ENCODE data around the gene CAMTA1. TPM values are rescaled to one million over a fixed set of nuclear protein-coding genes. Genes with fewer than 3 reads are reported as not detected.

Gene CAMTA1
- total and polyA plus RNA-seq, 8 donors: 13.0 to 54.2 (median 23.6) TPM

DNA sequence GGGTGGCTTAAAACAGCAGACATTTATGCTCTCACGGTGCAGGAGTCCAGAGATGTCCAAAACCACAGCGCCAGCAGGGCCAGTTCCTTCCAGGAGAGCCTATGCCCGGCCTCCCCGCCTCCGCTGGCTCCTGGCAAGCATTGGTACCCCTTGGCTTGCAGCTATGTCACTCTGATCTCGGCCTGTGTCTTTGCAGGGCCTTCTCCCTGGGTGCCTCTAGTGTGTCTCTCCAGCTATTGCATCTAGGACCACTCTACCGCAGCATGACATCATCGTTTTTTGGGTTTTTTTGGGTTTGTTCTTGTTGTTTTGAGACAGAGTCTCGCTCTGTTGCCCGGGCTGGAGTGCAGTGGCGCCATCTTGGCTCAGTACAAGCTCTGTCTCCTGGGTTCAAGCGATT lies 788.2 kb downstream of the CAMTA1 start:
- DNase-seq (peak in 3 of 6 donors; percentile 20 to 51 (median 36)), ATAC-seq (no peak), FAIRE-seq (no peak)
- TF ChIP-seq, protein P1, sequence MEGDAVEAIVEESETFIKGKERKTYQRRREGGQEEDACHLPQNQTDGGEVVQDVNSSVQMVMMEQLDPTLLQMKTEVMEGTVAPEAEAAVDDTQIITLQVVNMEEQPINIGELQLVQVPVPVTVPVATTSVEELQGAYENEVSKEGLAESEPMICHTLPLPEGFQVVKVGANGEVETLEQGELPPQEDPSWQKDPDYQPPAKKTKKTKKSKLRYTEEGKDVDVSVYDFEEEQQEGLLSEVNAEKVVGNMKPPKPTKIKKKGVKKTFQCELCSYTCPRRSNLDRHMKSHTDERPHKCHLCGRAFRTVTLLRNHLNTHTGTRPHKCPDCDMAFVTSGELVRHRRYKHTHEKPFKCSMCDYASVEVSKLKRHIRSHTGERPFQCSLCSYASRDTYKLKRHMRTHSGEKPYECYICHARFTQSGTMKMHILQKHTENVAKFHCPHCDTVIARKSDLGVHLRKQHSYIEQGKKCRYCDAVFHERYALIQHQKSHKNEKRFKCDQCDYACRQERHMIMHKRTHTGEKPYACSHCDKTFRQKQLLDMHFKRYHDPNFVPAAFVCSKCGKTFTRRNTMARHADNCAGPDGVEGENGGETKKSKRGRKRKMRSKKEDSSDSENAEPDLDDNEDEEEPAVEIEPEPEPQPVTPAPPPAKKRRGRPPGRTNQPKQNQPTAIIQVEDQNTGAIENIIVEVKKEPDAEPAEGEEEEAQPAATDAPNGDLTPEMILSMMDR (IDR thresholded peaks at IDR 0.05): no peak
- H3K4me1 ChIP-seq: peaks cover 20 to 25% (median 21%) of the 10 kb centered on the region in 3 donors
- WGBS, 2 donors: 92 to 94% methylated on average over 12 of the region's 12 CpGs
- H3K4me3 ChIP-seq: no peak overlapping the region
- no peaks in the 10 kb centered on the region for H3K36me3 ChIP-seq
- no peaks in the 10 kb centered on the region for H3K9me3 ChIP-seq
- H3K27ac ChIP-seq: peak overlapping the region in 1 of 4 donors; percentile 44
- intact Hi-C loops (cut with DNase I): no loop called here
- H3K27me3 ChIP-seq: no peaks in the 10 kb centered on the region

DNA sequence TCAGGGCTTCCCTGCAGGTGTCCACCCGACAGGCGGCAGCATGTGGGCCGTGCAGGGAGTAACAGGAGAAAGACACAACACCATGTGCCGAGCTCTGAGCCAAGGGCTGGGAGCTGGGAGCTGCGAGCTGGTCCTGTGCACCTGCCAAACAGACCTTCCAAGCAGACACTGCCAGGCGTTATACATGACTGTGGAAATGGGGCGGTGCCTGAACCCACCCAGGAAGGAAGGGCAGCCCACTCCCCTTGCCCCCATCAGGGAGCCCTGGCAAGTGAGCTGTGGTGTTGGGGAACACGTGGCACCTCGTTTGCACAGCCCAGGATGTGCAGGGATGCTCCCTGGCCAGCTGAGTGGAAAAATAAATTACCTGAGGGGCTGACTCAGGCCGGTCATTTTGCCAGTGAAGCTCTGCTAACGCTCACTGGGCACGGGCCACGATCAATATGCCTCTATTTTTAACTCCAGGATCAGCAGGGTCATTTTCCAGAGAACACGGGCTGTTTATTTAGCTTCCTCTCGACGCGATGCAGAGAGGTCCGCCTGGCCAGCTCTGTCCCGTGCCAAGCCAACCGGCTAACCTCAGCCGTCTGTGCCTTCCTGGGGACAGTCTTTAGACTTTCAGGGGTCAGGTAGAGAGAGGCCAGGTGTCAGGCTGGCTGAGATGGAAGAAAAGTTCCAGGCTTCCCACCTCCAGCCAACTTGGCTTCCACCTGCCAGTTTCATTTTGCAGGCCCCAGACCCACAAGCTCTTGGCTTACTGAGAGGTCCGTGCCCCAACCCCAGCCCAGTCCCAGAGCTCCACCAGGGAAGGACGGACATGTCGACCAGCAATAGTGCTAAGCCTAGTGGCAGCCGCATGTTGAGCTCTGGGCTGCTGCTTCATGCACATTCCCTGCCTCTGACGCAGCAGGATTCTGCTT lies 789.1 kb downstream of the CAMTA1 start:
- no peak for FAIRE-seq
- intact Hi-C loops (cut with DNase I): no loop called here
- TF ChIP-seq, protein P1 (IDR thresholded peaks at IDR 0.05): no peak

DNA sequence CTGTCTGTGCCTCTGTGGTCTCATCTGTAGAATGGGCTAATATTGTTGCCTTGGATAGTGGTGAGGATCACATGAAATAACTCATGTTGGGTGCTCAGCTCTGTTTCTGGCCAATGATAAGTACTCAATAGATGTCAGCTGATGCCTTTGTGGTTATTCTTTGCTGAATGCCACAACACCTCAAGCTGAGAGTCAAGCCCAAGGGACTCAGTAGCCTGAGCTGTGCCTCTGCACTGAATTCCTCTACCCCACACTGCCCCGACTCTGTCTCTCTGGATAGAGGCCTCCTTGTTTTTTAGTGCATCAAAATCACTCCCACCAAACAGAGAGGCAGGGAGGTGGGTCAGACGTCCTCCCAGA lies 789.8 kb downstream of the CAMTA1 start:
- peak overlapping the region in 3 of 4 donors; percentile 41 to 76 (median 56) for H3K27ac ChIP-seq
- FAIRE-seq (no peak), ATAC-seq (no peak), DNase-seq (no peak)
- no peaks in the 10 kb centered on the region for H3K9me3 ChIP-seq
- peaks cover 20 to 25% (median 21%) of the 10 kb centered on the region in 3 donors for H3K4me1 ChIP-seq
- no peak overlapping the region for H3K4me3 ChIP-seq
- intact Hi-C loops (cut with DNase I): no loop called here
- WGBS, 2 donors: 86 to 97% methylated on average over 2 of the region's 2 CpGs
- no peaks in the 10 kb centered on the region for H3K27me3 ChIP-seq
- H3K36me3 ChIP-seq: no peaks in the 10 kb centered on the region
- TF ChIP-seq, protein P1 (IDR thresholded peaks at IDR 0.05): no peak

More for the DNA sequence above, 789.1 kb downstream of the CAMTA1 start:
- H3K4me3 ChIP-seq: no peak overlapping the region
- 17 to 19% methylated on average over 26 of the region's 26 CpGs for WGBS, 2 donors
- peaks cover 20 to 25% (median 21%) of the 10 kb centered on the region in 3 donors for H3K4me1 ChIP-seq
- no peaks in the 10 kb centered on the region for H3K9me3 ChIP-seq
- no peaks in the 10 kb centered on the region for H3K36me3 ChIP-seq
- peak overlapping the region; percentile 22 to 76 (median 48) for H3K27ac ChIP-seq
- peak; percentile 85 to 90 (median 88) for ATAC-seq
- DNase-seq: peak; percentile 68 to 85 (median 78)
- no peaks in the 10 kb centered on the region for H3K27me3 ChIP-seq

DNA sequence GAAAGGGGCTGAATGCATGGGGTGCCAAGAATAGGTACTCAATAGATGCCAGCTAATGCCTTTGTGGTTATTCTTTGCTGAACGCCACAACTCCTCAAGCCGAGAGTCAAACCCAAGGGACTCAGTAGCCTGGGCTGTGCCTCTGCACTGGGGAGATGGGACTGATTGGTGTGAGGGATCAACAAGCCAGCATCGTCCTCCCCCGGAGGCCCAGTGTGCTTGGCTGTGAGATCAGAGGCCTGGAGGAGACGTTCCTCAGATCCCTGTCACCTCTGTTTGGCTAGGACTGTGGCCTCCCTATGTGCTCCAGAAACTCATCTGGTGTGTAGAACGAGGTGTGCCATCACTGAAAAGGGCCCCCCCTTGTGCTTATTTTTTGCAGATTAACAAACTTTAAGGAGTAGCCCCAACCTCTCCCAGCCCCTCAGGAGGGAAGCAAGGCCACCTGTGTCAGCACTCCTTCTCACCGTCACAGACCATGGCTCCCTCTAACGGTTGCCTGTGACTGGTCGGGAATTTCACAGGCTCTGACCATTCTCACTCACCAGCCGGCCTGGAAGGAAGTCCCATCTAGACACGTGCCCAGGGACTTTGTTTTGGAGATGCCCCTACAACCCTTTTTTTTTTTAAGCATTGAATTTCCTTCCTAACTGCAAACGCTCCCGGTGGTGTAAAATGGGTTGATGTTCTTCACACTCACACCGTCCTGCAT lies 791.8 kb downstream of the CAMTA1 start:
- Histone ChIP-seq H3K36me3 (no peaks in the 10 kb centered on the region), H3K4me1 (peaks cover 20 to 25% (median 21%) of the 10 kb centered on the region in 3 donors), H3K27me3 (no peaks in the 10 kb centered on the region), H3K27ac (no peak overlapping the region), H3K4me3 (no peak overlapping the region), H3K9me3 (no peaks in the 10 kb centered on the region)
- WGBS, 2 donors: 63 to 64% methylated on average over 14 of the region's 14 CpGs
- peak in 2 of 6 donors; percentile 38 to 56 for DNase-seq
- no peak for FAIRE-seq
- TF ChIP-seq, protein P1 (IDR thresholded peaks at IDR 0.05): no peak
- ATAC-seq: peak in 1 of 4 donors; percentile 27
- intact Hi-C loops (cut with DNase I): no loop called here
